Stomach (tissue), 9 donors: ENCODE results near the gene PARP2. TPM values are rescaled to one million over a fixed set of nuclear protein-coding genes. Genes with fewer than 3 reads are reported as not detected.
"Not testable (repeated sequence)": the region's sequence is repeated elsewhere in the genome, so short reads cannot be mapped to it uniquely, and the experiment has no call there.

ENCODE experiments used
- DNase-seq, 2 donors: peaks; one replicate each; pipeline versions ENCODE4 v3.0.0 to v3.0.0-alpha.2; 2013 to 2019
- H3K27ac ChIP-seq, 5 donors: fragments of 200-600 bp in 4 of 5; sonication (generic) in 4 of 5; one replicate each; pipeline ENCODE4 v1.5.1; 2013 to 2019; ENCODE audit warnings: mild to moderate bottlenecking in 1 of 5, moderate library complexity in 1 of 5
- H3K27me3 ChIP-seq, 3 donors: fragments of 200-600 bp; sonication (generic); one replicate each; pipeline ENCODE4 v1.5.1; 2017 to 2019; ENCODE audit warnings: mixed run types in 1 of 3
- H3K36me3 ChIP-seq, 4 donors: fragments of 200-600 bp; sonication (generic); 1 replicate in 3 of 4; 2 replicates in 1 of 4; pipeline ENCODE4 v1.5.1; 2016 to 2019
- H3K4me1 ChIP-seq, 4 donors: fragments of 200-600 bp; sonication (generic); one replicate each; pipeline ENCODE4 v1.5.1; 2016 to 2019
- H3K4me3 ChIP-seq, 4 donors: fragments of 200-600 bp; sonication (generic) in 3 of 4; one replicate each; pipeline ENCODE4 v1.5.1; 2016 to 2019; ENCODE audit warnings: mild to moderate bottlenecking in 1 of 4
- H3K9me3 ChIP-seq, 4 donors: fragments of 200-600 bp; sonication (generic); one replicate each; pipeline ENCODE4 v1.5.1; 2016 to 2019
- CTCF ChIP-seq, 7 experiments: fragments of 450-650 bp in 4 of 7; fragments of 200-600 bp in 3 of 7; sonication (generic) in 3 of 7; IDR thresholded peaks; one replicate each; pipeline ENCODE4 v1.5.1; 2016 to 2019; ENCODE audit warnings: antibody characterized with exemption in 7 of 7, control low read depth in 2 of 7, mild to moderate bottlenecking in 1 of 7
- EP300 ChIP-seq: sonication (generic); formaldehyde crosslinking; IDR thresholded peaks from one replicate; pipeline ENCODE4 v1.6.1; 2017; ENCODE audit warnings: antibody characterized with exemption
- POLR2A ChIP-seq, 4 donors: fragments of 450-650 bp; IDR thresholded peaks; one replicate each; pipeline ENCODE4 v1.6.1; 2016; ENCODE audit warnings: antibody characterized with exemption in 4 of 4, control low read depth in 2 of 4, mild to moderate bottlenecking in 1 of 4, moderate library complexity in 1 of 4
- POLR2AphosphoS5 ChIP-seq, 3 donors: sonication (generic); formaldehyde crosslinking; IDR thresholded peaks; one replicate each; pipeline ENCODE4 v1.6.1; 2016; ENCODE audit warnings: antibody characterized with exemption in 3 of 3
- WGBS, 5 donors: extraction: QIAGEN DNeasy Blood & Tissue Kit in 3 of 5; methylation state at CpG; one replicate each; pipeline versions ENCODE4 v1.1.5 to v1.1.7; 2013 to 2018; 5-methylcytosine and 5-hydroxymethylcytosine counted together
- intact Hi-C: fragments of 100-400 bp; cut with DNase I; formaldehyde crosslinking; loops from one replicate; pipeline ENCODE4 v1.15.1; 2023; ENCODE audit warnings: low total_unique reads
- polyA plus RNA-seq, 3 donors: library from polyadenylated mRNA; stranded (reverse); fragments of 200-250 nt; gene quantifications; one replicate each; pipeline ENCODE4 v1.2.3, GENCODE V29; 2013
- total RNA-seq, 5 donors: library from RNA; depleted of rRNA; stranded (reverse); fragments of >200 nt; gene quantifications; one replicate each; pipeline versions ENCODE4 v1.1.0 to v1.2.3, GENCODE V29; 2014 to 2016
- donor health status: healthy with polysubstance abuse.
- donor health status: Bipolar disorder and iron deficiency.
- donor health status: healthy.

The PARP2 gene
- total and polyA plus RNA-seq, 8 donors, result 4.1 to 30.4 (median 13.6) TPM

- WGBS, 5 donors, result 67 to 81% (median 73%) methylated on average over 7 of the region's 7 CpGs
- Histone ChIP-seq H3K27ac (peak overlapping the region in 3 of 5 donors; percentile 88 to 95 (median 92)), H3K36me3 (peaks cover 0 to 3% (median 3%) of the 10 kb centered on the region in 4 donors), H3K4me3 (no peak overlapping the region), H3K9me3 (no peaks in the 10 kb centered on the region), H3K4me1 (peaks cover 6 to 38% (median 21%) of the 10 kb centered on the region in 4 donors), H3K27me3 (no peaks in the 10 kb centered on the region)
- no peak for TF ChIP-seq POLR2AphosphoS5 (IDR thresholded peaks at IDR 0.05)
- TF ChIP-seq CTCF (IDR thresholded peaks at IDR 0.05), result no peak
- no peak for TF ChIP-seq EP300
- no peak for TF ChIP-seq POLR2A (IDR thresholded peaks at IDR 0.05)
- intact Hi-C loops, result no loop called here
- DNase-seq, result no peak
Observed at GRCh38 chr14:20334017-20334416, 9.4 kb upstream of the PARP2 start.

- H3K36me3 ChIP-seq, result peaks cover 0 to 13% (median 9%) of the 10 kb centered on the region in 4 donors
- H3K27me3 ChIP-seq, H3K9me3 ChIP-seq, H3K4me3 ChIP-seq, DNase-seq, H3K27ac ChIP-seq, intact Hi-C loops: not testable (repeated sequence)
- 88 to 94% (median 92%) methylated on average over 4 of the region's 4 CpGs for WGBS, 5 donors
- H3K4me1 ChIP-seq, result peaks cover 5 to 22% (median 11%) of the 10 kb centered on the region in 4 donors
Observed at GRCh38 chr14:20341032-20341431, 2.4 kb upstream of the PARP2 start.

DNA sequence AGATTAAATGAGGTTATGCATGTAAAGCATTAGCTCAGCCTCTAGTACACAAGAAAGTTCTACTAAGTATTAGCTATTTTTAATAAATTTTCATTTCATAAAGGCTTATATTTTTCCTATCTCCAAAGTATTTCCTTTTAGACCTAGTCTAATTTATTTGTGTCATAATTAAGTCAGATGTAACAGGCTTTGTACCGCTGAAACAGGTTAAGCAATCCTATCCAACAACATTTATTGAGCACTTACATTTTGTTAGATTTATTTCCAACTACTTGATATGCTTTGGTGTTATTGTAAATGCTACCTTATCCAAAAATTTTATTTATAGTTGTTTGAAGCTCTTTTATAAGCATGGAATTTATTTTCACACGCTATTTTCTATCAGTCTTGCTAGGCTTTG, 1.8 kb upstream of the PARP2 start:
- intact Hi-C loops, result no loop called here
- Histone ChIP-seq H3K9me3 (no peaks in the 10 kb centered on the region), H3K27ac (peak overlapping the region in 4 of 5 donors; percentile 90 to 96 (median 92)), H3K4me3 (peak overlapping the region; percentile 58 to 72 (median 66)), H3K36me3 (peaks cover 0 to 19% (median 15%) of the 10 kb centered on the region in 4 donors), H3K27me3 (no peaks in the 10 kb centered on the region), H3K4me1 (peaks cover 5 to 22% (median 11%) of the 10 kb centered on the region in 4 donors)
- no peak for DNase-seq
- TF ChIP-seq POLR2A (IDR thresholded peaks at IDR 0.05) (no peak), EP300 (no peak), POLR2AphosphoS5 (IDR thresholded peaks at IDR 0.05) (no peak), CTCF (IDR thresholded peaks at IDR 0.05) (no peak)
- WGBS, 5 donors, result 62 to 76% (median 68%) methylated on average over 2 of the region's 2 CpGs

GRCh38 chr14:20343862-20344220, 406 bp downstream of the PARP2 start:
- TF ChIP-seq EP300, result no peak
- TF ChIP-seq POLR2A (IDR thresholded peaks at IDR 0.05), result no peak
- Histone ChIP-seq H3K27me3 (no peaks in the 10 kb centered on the region), H3K27ac (peak overlapping the region; percentile 71 to 96 (median 91)), H3K4me3 (peak overlapping the region; percentile 58 to 72 (median 66)), H3K9me3 (no peaks in the 10 kb centered on the region), H3K4me1 (peaks cover 5 to 22% (median 11%) of the 10 kb centered on the region in 4 donors), H3K36me3 (peaks cover 9 to 40% (median 35%) of the 10 kb centered on the region in 4 donors)
- 0 to 2% (median 1%) methylated on average over 3 of the region's 3 CpGs for WGBS, 5 donors
- DNase-seq, result peak in 1 of 2 donors; percentile 57
- intact Hi-C loops, result no loop called here

DNA sequence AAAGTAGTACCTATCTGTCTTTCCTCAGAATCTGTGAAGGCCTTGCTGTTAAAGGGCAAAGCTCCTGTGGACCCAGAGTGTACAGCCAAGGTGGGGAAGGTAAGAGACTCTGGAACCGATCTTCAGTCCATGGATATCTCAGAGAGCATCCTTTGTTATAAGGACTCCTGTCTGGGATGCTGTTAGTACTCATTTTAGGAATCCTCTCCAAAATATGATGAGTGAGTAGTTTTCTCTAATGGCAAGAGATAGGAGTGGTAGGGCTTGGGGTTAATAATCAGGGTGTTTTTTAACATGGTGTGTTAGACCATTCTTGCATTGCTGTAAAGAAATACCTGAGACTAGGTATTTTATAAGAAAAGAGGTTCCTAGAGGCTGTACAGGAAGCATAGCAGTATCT, 1.9 kb downstream of the PARP2 start:
- WGBS, 5 donors, result 91 to 95% (median 94%) methylated on average over 1 of the region's 1 CpG
- no peak for DNase-seq
- peaks cover 9 to 56% (median 50%) of the 10 kb centered on the region in 4 donors for H3K36me3 ChIP-seq
- intact Hi-C loops, result no loop called here
- H3K4me3 ChIP-seq, result no peak overlapping the region
- H3K9me3 ChIP-seq, result no peaks in the 10 kb centered on the region
- no peak for TF ChIP-seq CTCF (IDR thresholded peaks at IDR 0.05)
- no peak for TF ChIP-seq POLR2AphosphoS5 (IDR thresholded peaks at IDR 0.05)
- TF ChIP-seq EP300, result no peak
- no peak for TF ChIP-seq POLR2A (IDR thresholded peaks at IDR 0.05)
- no peaks in the 10 kb centered on the region for H3K27me3 ChIP-seq
- H3K4me1 ChIP-seq, result peaks cover 5 to 22% (median 11%) of the 10 kb centered on the region in 4 donors
- no peak overlapping the region for H3K27ac ChIP-seq
